ENCODE data around the gene ZNF607. TPM values are rescaled to one million over a fixed set of nuclear protein-coding genes. Genes with fewer than 3 reads are reported as not detected.
"Not testable (repeated sequence)": the region's sequence is repeated elsewhere in the genome, so short reads cannot be mapped to it uniquely, and the experiment has no call there.

The ZNF607 gene
- total RNA-seq (2022): 13.5 and 13.7 TPM in 2 replicates
- percentile 66 among the genes with signal in this experiment for Bru-seq, nascent RNA
- percentile 73 among the genes with signal in this experiment for BruChase-seq, experiment 1, labeled RNA remaining after a 6-hour chase
- BruChase-seq, experiment 2, labeled RNA remaining after a 2-hour chase: percentile 83 among the genes with signal in this experiment
- long read RNA-seq, partial matches to known transcripts: 1 of 4 reads
- long read RNA-seq, other reads (novel, unspliced or antisense): 3 of 4 reads

GRCh38 chr19:37719111-37719926, at the start of gene ZNF607:
ZNF607 (minus strand) TSS chr19:37719761; CDS start chr19:37711618, 8,143 bp downstream.
- TF ChIP-seq CTCF (IDR thresholded peaks at IDR 0.05; ENCODE audit: unreplicated experiment): no peak
- no TSS peak for BruUV-seq (replicated peaks)
- DNase-seq: peak; percentile 96
- CTCF ChIA-PET: interaction anchor here (0.6 to 1.1 kb wide), 4 partner anchors 60 to 521 kb away, joined by 3 to 4 read pairs (median 3); partner anchors contain the start of genes ZNF540, ZNF571 and ZNF573
- H3K27me3 Mint-ChIP-seq (ENCODE audit: unreplicated experiment): no peaks in the 10 kb centered on the region
- H3K36me3 Mint-ChIP-seq (ENCODE audit: insufficient read depth, unreplicated experiment): peaks cover 39% of the 10 kb centered on the region
- peak within 1 kb of the TSS; percentile 72 for H3K27ac Mint-ChIP-seq (ENCODE audit: unreplicated experiment)
- H3K4me1 Mint-ChIP-seq (ENCODE audit: low read depth, unreplicated experiment): peaks cover 10% of the 10 kb centered on the region
- peak within 1 kb of the TSS; percentile 90 for H3K4me3 Mint-ChIP-seq (ENCODE audit: low read depth, unreplicated experiment)
- no peaks in the 10 kb centered on the region for H3K9me3 Mint-ChIP-seq (ENCODE audit: low read depth, unreplicated experiment)
- intact Hi-C loops (cut with micrococcal nuclease; ENCODE audit: unreplicated experiment): loop anchor here (2.0 kb wide), 1 partner anchor 59 kb away; the partner anchor contains the start of gene ZNF573

DNA sequence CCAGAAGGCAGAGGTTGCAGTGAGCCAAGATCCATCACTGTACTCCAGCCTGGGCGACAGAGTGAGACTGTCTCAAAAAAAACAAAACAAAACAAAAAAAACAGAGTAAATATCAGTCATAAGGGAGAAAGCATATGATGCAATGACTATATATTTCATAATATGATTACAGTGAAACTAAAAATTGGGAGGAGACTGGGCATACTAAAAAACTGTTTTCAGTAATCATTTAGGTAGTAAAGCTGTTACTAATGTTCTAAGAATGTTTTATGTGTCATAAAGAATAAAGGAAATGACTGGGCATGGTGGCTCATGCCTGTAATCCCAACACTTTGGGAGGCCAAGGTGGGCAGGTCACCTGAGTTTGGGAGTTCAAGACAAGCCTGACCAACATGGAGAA, 43.9 kb upstream of the ZNF607 start:
- no peak overlapping the region for H3K27ac Mint-ChIP-seq (ENCODE audit: unreplicated experiment)
- no peak for TF ChIP-seq CTCF (IDR thresholded peaks at IDR 0.05; ENCODE audit: unreplicated experiment)
- peaks cover 20% of the 10 kb centered on the region for H3K9me3 Mint-ChIP-seq (ENCODE audit: low read depth, unreplicated experiment)
- no peak overlapping the region for H3K4me3 Mint-ChIP-seq (ENCODE audit: low read depth, unreplicated experiment)
- DNase-seq: no peak
- H3K27me3 Mint-ChIP-seq (ENCODE audit: unreplicated experiment): no peaks in the 10 kb centered on the region
- CTCF ChIA-PET: no interaction called here
- intact Hi-C loops (cut with micrococcal nuclease; ENCODE audit: unreplicated experiment): no loop called here
- no peaks in the 10 kb centered on the region for H3K4me1 Mint-ChIP-seq (ENCODE audit: low read depth, unreplicated experiment)
- H3K36me3 Mint-ChIP-seq (ENCODE audit: insufficient read depth, unreplicated experiment): peaks cover 15% of the 10 kb centered on the region
- BruUV-seq (replicated peaks): no TSS peak

GRCh38 chr19:37757683-37758082, 38.1 kb upstream of the ZNF607 start:
- BruUV-seq (replicated peaks); H3K27me3 Mint-ChIP-seq (ENCODE audit: unreplicated experiment); H3K4me1 Mint-ChIP-seq (ENCODE audit: low read depth, unreplicated experiment); H3K36me3 Mint-ChIP-seq (ENCODE audit: insufficient read depth, unreplicated experiment); intact Hi-C loops (cut with micrococcal nuclease; ENCODE audit: unreplicated experiment); CTCF ChIA-PET; H3K4me3 Mint-ChIP-seq (ENCODE audit: low read depth, unreplicated experiment); H3K27ac Mint-ChIP-seq (ENCODE audit: unreplicated experiment); DNase-seq: not testable (repeated sequence)
- H3K9me3 Mint-ChIP-seq (ENCODE audit: low read depth, unreplicated experiment): peaks cover 16% of the 10 kb centered on the region

GRCh38 chr19:37738371-37738770, 18.8 kb upstream of the ZNF607 start:
- CTCF ChIA-PET: no interaction called here
- H3K4me1 Mint-ChIP-seq (ENCODE audit: low read depth, unreplicated experiment): no peaks in the 10 kb centered on the region
- intact Hi-C loops (cut with micrococcal nuclease; ENCODE audit: unreplicated experiment): no loop called here
- no peak overlapping the region for H3K27ac Mint-ChIP-seq (ENCODE audit: unreplicated experiment)
- H3K4me3 Mint-ChIP-seq (ENCODE audit: low read depth, unreplicated experiment): no peak overlapping the region
- H3K27me3 Mint-ChIP-seq (ENCODE audit: unreplicated experiment): no peaks in the 10 kb centered on the region
- no TSS peak for BruUV-seq (replicated peaks)
- H3K36me3 Mint-ChIP-seq (ENCODE audit: insufficient read depth, unreplicated experiment): peaks cover 5% of the 10 kb centered on the region
- no peak for TF ChIP-seq CTCF (IDR thresholded peaks at IDR 0.05; ENCODE audit: unreplicated experiment)
- no peak for DNase-seq
- H3K9me3 Mint-ChIP-seq (ENCODE audit: low read depth, unreplicated experiment): peaks cover 21% of the 10 kb centered on the region

All from Calu3 (cell line).